GM12878 (cell line): ENCODE measurements around the gene COL3A1.

Source experiments
- EP300 ChIP-seq, 2 experiments: fragments of 150-350 bp in 1 of 2; IDR thresholded peaks; 2 replicates each; pipeline ENCODE4 v1.6.1; 2011 to 2012; ENCODE audit warnings: low read depth in 2 of 2, low read length in 2 of 2, borderline replicate concordance in 1 of 2, improper control_type of control experiment in 1 of 2, inconsistent platforms in 1 of 2; ENCODE audit not compliant: control insufficient read depth in 1 of 2
- HDAC2 ChIP-seq: fragments of 200-600 bp; sonication (generic); IDR thresholded peaks from 2 replicates; pipeline ENCODE4 v1.6.1; 2017
- MXI1 ChIP-seq: fragments of 150-350 bp; IDR thresholded peaks from 2 replicates; pipeline ENCODE4 v1.6.1; 2011; ENCODE audit warnings: low read depth, mild to moderate bottlenecking, inconsistent platforms, low read length, improper control_type of control experiment
- POLR2A ChIP-seq: IDR thresholded peaks from 2 replicates; pipeline ENCODE4 v1.6.1; 2011; ENCODE audit warnings: low read depth, mild to moderate bottlenecking, low read length
- TF ChIP-seq, protein P1 (sequence below), 3 experiments: IDR thresholded peaks in 2 of 3; conservative IDR thresholded peaks in 1 of 3; 2 replicates each; pipeline ENCODE4 v1.5.1; 2011; ENCODE audit warnings: low read depth in 3 of 3, low read length in 3 of 3, mild to moderate bottlenecking in 3 of 3, control low read depth in 2 of 3, moderate library complexity in 2 of 3, inconsistent platforms in 1 of 3, mixed read lengths in 1 of 3; ENCODE audit not compliant: control insufficient read depth in 2 of 3, insufficient read depth in 1 of 3; ENCODE audit errors: extremely low read depth in 1 of 3
- TF ChIP-seq, protein P2 (sequence below): IDR thresholded peaks from 2 replicates; pipeline ENCODE4 v1.6.1; 2012; ENCODE audit warnings: low read depth, low read length, improper control_type of control experiment
- TF ChIP-seq, protein P3 (sequence below): fragments of 450-650 bp; IDR thresholded peaks from 2 replicates; pipeline ENCODE4 v1.6.1; 2017; ENCODE audit warnings: low read depth, mild to moderate bottlenecking, moderate library complexity

DNA sequence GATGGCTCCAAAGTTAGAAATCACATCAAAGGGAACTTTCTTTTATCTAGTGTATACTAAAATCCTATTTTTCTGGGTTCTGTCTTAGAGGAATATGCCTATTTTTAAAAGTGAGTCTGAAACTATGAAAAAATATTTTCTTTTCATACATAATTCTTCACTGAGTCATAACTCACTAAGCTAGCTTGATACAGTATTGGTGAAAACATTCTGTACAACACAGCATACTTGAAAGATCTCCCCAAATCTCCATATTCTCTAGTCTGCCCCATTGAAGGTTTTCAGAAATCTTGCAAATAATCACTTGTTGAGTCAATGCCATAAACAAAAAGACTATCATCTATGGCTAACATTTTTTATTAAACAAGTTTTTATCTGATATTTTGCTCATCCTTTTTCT is 44.5 kb downstream of the COL3A1 start:
- TF ChIP-seq, protein P1, sequence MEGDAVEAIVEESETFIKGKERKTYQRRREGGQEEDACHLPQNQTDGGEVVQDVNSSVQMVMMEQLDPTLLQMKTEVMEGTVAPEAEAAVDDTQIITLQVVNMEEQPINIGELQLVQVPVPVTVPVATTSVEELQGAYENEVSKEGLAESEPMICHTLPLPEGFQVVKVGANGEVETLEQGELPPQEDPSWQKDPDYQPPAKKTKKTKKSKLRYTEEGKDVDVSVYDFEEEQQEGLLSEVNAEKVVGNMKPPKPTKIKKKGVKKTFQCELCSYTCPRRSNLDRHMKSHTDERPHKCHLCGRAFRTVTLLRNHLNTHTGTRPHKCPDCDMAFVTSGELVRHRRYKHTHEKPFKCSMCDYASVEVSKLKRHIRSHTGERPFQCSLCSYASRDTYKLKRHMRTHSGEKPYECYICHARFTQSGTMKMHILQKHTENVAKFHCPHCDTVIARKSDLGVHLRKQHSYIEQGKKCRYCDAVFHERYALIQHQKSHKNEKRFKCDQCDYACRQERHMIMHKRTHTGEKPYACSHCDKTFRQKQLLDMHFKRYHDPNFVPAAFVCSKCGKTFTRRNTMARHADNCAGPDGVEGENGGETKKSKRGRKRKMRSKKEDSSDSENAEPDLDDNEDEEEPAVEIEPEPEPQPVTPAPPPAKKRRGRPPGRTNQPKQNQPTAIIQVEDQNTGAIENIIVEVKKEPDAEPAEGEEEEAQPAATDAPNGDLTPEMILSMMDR (IDR thresholded peaks at IDR 0.05 in 2 of 3, conservative IDR thresholded peaks at IDR 0.05 in 1 of 3; ENCODE audit: control insufficient read depth in 2 of 3, extremely low read depth in 1 of 3, insufficient read depth in 1 of 3, low read depth in 3 of 3, low read length in 3 of 3), result no peak
- no peak for TF ChIP-seq HDAC2
- TF ChIP-seq, protein P2, sequence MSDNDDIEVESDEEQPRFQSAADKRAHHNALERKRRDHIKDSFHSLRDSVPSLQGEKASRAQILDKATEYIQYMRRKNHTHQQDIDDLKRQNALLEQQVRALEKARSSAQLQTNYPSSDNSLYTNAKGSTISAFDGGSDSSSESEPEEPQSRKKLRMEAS, result no peak
- TF ChIP-seq EP300 (IDR thresholded peaks at IDR 0.05; ENCODE audit: borderline replicate concordance in 1 of 2, control insufficient read depth in 1 of 2, low read depth in 2 of 2, low read length in 2 of 2), result no peak
- TF ChIP-seq POLR2A, result no peak
- no peak for TF ChIP-seq MXI1
- TF ChIP-seq, protein P3, sequence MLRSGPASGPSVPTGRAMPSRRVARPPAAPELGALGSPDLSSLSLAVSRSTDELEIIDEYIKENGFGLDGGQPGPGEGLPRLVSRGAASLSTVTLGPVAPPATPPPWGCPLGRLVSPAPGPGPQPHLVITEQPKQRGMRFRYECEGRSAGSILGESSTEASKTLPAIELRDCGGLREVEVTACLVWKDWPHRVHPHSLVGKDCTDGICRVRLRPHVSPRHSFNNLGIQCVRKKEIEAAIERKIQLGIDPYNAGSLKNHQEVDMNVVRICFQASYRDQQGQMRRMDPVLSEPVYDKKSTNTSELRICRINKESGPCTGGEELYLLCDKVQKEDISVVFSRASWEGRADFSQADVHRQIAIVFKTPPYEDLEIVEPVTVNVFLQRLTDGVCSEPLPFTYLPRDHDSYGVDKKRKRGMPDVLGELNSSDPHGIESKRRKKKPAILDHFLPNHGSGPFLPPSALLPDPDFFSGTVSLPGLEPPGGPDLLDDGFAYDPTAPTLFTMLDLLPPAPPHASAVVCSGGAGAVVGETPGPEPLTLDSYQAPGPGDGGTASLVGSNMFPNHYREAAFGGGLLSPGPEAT, result no peak
